Mesendoderm (in vitro differentiated cells): ENCODE measurements around the gene MESD.

Experiments used
- DNase-seq: peaks from one replicate; pipeline ENCODE4 v3.0.0; 2013
- H2AK5ac ChIP-seq: 2 replicates; pipeline ENCODE4 v1.6.1; 2013; ENCODE audit warnings: low read length, inconsistent platforms
- H2BK120ac ChIP-seq: 2 replicates; pipeline ENCODE4 v1.6.1; 2013; ENCODE audit warnings: low read depth, mild to moderate bottlenecking, low read length, moderate library complexity, mixed read lengths
- H2BK15ac ChIP-seq: replicated peaks from 2 replicates; pipeline ENCODE4 v1.6.1; 2013; ENCODE audit warnings: low read depth, mild to moderate bottlenecking, moderate library complexity
- H2BK5ac ChIP-seq: 2 replicates; pipeline ENCODE4 v1.6.1; 2013; ENCODE audit warnings: low read length, inconsistent platforms
- H3K18ac ChIP-seq: 2 replicates; pipeline ENCODE4 v1.6.1; 2013; ENCODE audit warnings: mild to moderate bottlenecking, low read length, mixed read lengths
- H3K23ac ChIP-seq: one replicate; pipeline ENCODE4 v1.6.1; 2013; ENCODE audit warnings: low read length
- H3K27ac ChIP-seq: 2 replicates; pipeline ENCODE4 v1.5.1; 2013; ENCODE audit warnings: low read depth, mild to moderate bottlenecking, inconsistent platforms, low read length, moderate library complexity
- H3K27me3 ChIP-seq: 2 replicates; pipeline ENCODE4 v1.6.1; 2013; ENCODE audit warnings: low read length, control low read depth, mild to moderate bottlenecking, inconsistent platforms; ENCODE audit not compliant: insufficient read depth, poor library complexity
- H3K36me3 ChIP-seq: 2 replicates; pipeline ENCODE4 v1.6.1; 2013; ENCODE audit warnings: low read length, inconsistent platforms; ENCODE audit not compliant: control insufficient read depth, insufficient read depth
- H3K4ac ChIP-seq: one replicate; pipeline ENCODE4 v1.6.1; 2013; ENCODE audit warnings: low read depth, mild to moderate bottlenecking, low read length, moderate library complexity
- H3K4me1 ChIP-seq: 2 replicates; pipeline ENCODE4 v1.6.1; 2013; ENCODE audit warnings: low read depth, low read length, inconsistent platforms; ENCODE audit not compliant: control insufficient read depth
- H3K4me2 ChIP-seq: 2 replicates; pipeline ENCODE4 v1.6.1; 2013; ENCODE audit warnings: low read length
- H3K4me3 ChIP-seq: 2 replicates; pipeline ENCODE4 v1.5.1; 2013; ENCODE audit warnings: mild to moderate bottlenecking, low read length
- H3K56ac ChIP-seq: one replicate; pipeline ENCODE4 v1.6.1; 2013; ENCODE audit warnings: low read length
- H3K79me1 ChIP-seq: 2 replicates; pipeline ENCODE4 v1.6.1; 2013; ENCODE audit warnings: low read length, inconsistent platforms
- H3K79me2 ChIP-seq: 2 replicates; pipeline ENCODE4 v1.6.1; 2013; ENCODE audit warnings: mild to moderate bottlenecking, low read length; ENCODE audit not compliant: control insufficient read depth, insufficient read depth
- H3K9ac ChIP-seq: 2 replicates; pipeline ENCODE4 v1.6.1; 2013; ENCODE audit warnings: low read length, inconsistent platforms
- H4K5ac ChIP-seq: one replicate; pipeline ENCODE4 v1.6.1; 2013; ENCODE audit warnings: low read length
- H4K8ac ChIP-seq: one replicate; pipeline ENCODE4 v1.6.1; 2013; ENCODE audit warnings: low read depth, mild to moderate bottlenecking, control low read depth, low read length, moderate library complexity
- WGBS: extraction: QIAGEN DNeasy Blood & Tissue Kit; methylation state at CpG from one replicate; pipeline ENCODE4 v1.1.7; 2013; ENCODE audit warnings: low lambda C conversion rate, missing lambda C conversion rate; ENCODE audit not compliant: insufficient coverage; ENCODE audit errors: extremely low coverage; 5-methylcytosine and 5-hydroxymethylcytosine counted together

Gene MESD

DNA sequence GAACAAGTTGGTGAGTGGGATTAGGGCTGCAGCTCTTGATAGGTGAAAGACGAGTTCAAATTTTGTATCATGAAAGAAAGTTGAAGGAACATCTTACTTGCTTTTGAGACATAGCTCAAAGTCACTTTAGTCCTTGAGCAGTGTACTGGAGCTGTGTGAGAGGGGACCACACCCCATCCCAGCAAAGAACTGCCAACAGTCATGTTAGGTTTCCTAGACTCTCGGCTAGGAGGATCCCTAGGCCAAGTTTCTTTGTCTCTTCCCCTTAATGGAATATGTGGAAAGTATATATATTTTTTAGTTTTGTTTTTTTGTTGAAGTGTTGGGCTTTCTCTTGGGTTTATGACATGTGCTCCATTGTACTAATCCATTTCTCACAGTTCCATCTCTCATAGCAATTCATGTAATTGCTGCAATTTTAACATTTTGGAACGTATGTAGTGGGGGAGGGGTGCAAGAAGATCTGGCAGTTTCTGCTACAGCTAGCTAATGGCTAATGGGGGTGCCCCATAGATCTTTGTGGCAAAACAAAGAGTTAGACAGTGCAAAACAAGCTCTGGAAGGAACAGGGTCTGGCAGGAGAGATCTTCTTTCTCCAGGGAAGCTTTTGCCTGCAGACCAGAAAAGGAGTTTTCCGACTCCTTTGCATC is 36.2 kb upstream of the MESD start:
- peaks cover 7% of the 10 kb centered on the region for H3K4me1 ChIP-seq
- H3K9ac ChIP-seq = no peak overlapping the region
- H2AK5ac ChIP-seq = no peak overlapping the region
- H3K23ac ChIP-seq = no peak overlapping the region
- no peaks in the 10 kb centered on the region for H3K79me1 ChIP-seq
- no peaks in the 10 kb centered on the region for H3K36me3 ChIP-seq
- H3K4ac ChIP-seq = no peak overlapping the region
- H4K5ac ChIP-seq = no peak overlapping the region
- H3K4me3 ChIP-seq = no peak overlapping the region
- no peak overlapping the region for H3K27ac ChIP-seq
- H3K27me3 ChIP-seq = no peaks in the 10 kb centered on the region
- no peak overlapping the region for H2BK5ac ChIP-seq
- H2BK120ac ChIP-seq = no peak overlapping the region
- no peak overlapping the region for H3K18ac ChIP-seq
- no peak overlapping the region for H3K4me2 ChIP-seq
- H4K8ac ChIP-seq = no peak overlapping the region
- H2BK15ac ChIP-seq = no peak overlapping the region
- no CpG with 5 or more reads among the region's 4 CpGs for WGBS
- DNase-seq = no peak
- H3K56ac ChIP-seq = no peak overlapping the region
- no peaks in the 10 kb centered on the region for H3K79me2 ChIP-seq

DNA sequence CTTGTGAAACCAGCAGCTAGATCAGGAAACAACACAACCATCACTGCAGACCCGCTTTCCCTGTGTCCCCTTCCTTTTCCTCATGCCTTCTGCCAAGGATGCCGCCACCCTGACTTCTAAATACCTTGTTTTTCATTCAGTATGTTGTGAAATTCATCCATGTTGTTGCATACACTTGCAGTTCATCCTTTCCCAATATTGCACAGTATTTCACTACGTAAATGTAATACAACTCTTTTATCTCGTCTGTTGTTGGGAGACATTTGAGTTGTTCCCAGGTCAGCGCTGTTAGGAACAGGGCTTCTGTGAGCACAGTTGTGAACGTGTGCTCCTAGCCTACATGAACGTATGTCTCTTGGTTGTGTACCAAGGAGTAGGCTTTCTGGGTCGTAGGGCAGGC is 35.3 kb upstream of the MESD start:
- Histone ChIP-seq H3K4me2 (no peak overlapping the region), H3K36me3 (no peaks in the 10 kb centered on the region), H2BK5ac (no peak overlapping the region), H3K4ac (no peak overlapping the region), H4K5ac (no peak overlapping the region), H3K79me2 (no peaks in the 10 kb centered on the region), H2BK120ac (no peak overlapping the region), H3K27ac (no peak overlapping the region), H3K27me3 (no peaks in the 10 kb centered on the region), H3K4me1 (peaks cover 7% of the 10 kb centered on the region), H3K79me1 (no peaks in the 10 kb centered on the region), H3K9ac (no peak overlapping the region), H3K23ac (no peak overlapping the region), H2BK15ac (no peak overlapping the region), H4K8ac (no peak overlapping the region), H3K56ac (no peak overlapping the region), H3K18ac (no peak overlapping the region), H3K4me3 (no peak overlapping the region), H2AK5ac (no peak overlapping the region)
- DNase-seq = no peak
- WGBS = no CpG with 5 or more reads among the region's 8 CpGs

DNA sequence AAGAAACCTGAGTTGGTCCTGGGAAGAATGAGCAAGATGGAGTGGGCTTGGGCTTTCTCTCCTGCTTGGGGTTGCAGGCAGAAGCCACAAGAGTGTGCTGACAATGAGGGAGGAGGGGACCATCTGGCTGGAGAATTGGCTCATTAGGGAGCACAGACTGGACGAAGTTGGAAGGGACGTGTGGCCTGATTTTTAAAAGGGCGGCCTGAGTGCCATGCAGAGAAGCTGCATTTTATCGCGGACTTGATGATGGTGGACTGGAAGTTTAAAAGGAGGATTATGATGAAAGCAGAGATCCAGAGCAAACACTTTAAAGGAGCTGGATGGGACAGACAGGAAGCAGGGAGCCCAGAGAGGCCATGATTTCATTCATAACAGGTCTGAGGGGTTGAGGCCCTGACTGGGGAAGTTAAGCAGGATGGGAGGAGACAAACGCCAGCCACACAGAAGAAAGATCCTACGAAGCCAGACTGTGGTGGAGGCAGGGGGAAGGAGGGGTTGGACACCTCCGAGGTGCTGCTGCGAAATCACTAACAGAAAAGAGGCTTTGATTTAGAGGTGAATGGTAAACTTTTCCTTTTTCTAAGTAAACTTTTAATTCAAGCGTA is 34.8 kb upstream of the MESD start:
- Histone ChIP-seq H2BK5ac (no peak overlapping the region), H2BK15ac (no peak overlapping the region), H3K4me3 (no peak overlapping the region), H2AK5ac (no peak overlapping the region), H3K4ac (no peak overlapping the region), H3K79me1 (no peaks in the 10 kb centered on the region), H3K79me2 (no peaks in the 10 kb centered on the region), H3K56ac (peak overlapping the region; percentile 8), H3K18ac (no peak overlapping the region), H2BK120ac (no peak overlapping the region), H3K4me2 (no peak overlapping the region), H4K8ac (no peak overlapping the region), H4K5ac (no peak overlapping the region), H3K27me3 (no peaks in the 10 kb centered on the region), H3K36me3 (no peaks in the 10 kb centered on the region), H3K27ac (no peak overlapping the region), H3K9ac (no peak overlapping the region), H3K23ac (no peak overlapping the region), H3K4me1 (peaks cover 7% of the 10 kb centered on the region)
- WGBS = no CpG with 5 or more reads among the region's 10 CpGs
- peak; percentile 19 for DNase-seq

DNA sequence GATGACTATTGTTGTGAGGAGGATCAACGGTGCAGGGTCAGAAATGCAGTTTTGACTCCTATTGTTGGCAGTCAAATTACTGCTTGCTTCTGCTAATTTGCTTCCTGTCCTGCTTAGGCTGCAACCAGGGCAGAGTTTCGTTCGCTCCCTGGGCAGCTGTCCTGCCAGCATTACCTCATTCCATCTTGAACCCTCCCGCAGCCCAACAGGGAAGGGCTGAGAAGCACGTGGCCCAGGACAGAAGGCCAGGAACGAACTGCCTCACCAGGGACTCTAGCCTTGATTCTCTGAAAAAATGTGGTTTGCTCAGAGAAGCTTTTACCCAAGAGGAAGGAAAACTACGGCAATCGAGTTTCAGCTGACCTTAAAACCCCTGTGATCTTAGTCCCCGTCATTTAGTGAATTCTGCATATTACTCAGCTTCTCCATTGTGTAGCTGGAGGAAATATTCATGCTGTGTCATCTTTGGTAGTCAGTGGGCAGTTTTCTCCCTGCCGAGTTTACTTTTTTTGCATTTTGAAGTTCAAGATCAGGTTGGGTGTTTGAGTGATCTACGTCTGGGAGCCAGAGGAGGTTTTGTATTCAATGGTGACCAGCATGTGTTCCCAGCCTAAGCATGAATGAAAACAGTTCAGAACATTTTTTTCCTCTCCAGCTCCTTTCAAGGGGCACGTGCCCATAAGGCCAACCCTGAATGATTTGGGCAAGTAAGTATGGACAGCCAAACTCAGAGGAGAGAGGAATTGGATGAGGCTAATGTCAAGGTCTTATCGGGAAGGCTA is 34.1 kb upstream of the MESD start:
- no peaks in the 10 kb centered on the region for H3K27me3 ChIP-seq
- H3K23ac ChIP-seq = no peak overlapping the region
- H2BK15ac ChIP-seq = no peak overlapping the region
- peak overlapping the region; percentile 59 for H3K56ac ChIP-seq
- H3K27ac ChIP-seq = peak overlapping the region; percentile 46
- no peak overlapping the region for H3K4me3 ChIP-seq
- WGBS = no CpG with 5 or more reads among the region's 13 CpGs
- no peak overlapping the region for H4K8ac ChIP-seq
- no peak overlapping the region for H2AK5ac ChIP-seq
- H3K4ac ChIP-seq = no peak overlapping the region
- no peak overlapping the region for H3K4me2 ChIP-seq
- no peak overlapping the region for H2BK120ac ChIP-seq
- H3K79me2 ChIP-seq = no peaks in the 10 kb centered on the region
- H3K4me1 ChIP-seq = peaks cover 7% of the 10 kb centered on the region
- H3K9ac ChIP-seq = peak overlapping the region; percentile 37
- H3K79me1 ChIP-seq = no peaks in the 10 kb centered on the region
- H3K18ac ChIP-seq = no peak overlapping the region
- no peak overlapping the region for H4K5ac ChIP-seq
- peak; percentile 24 for DNase-seq
- H2BK5ac ChIP-seq = no peak overlapping the region
- H3K36me3 ChIP-seq = no peaks in the 10 kb centered on the region

- Histone ChIP-seq H3K4ac (no peak overlapping the region), H3K9ac (no peak overlapping the region), H2AK5ac (no peak overlapping the region), H3K4me1 (peaks cover 7% of the 10 kb centered on the region), H3K27me3 (no peaks in the 10 kb centered on the region), H3K4me3 (no peak overlapping the region), H3K18ac (no peak overlapping the region), H3K56ac (no peak overlapping the region), H3K4me2 (no peak overlapping the region), H4K8ac (no peak overlapping the region), H2BK15ac (no peak overlapping the region), H3K36me3 (no peaks in the 10 kb centered on the region), H2BK5ac (no peak overlapping the region), H4K5ac (no peak overlapping the region), H3K23ac (no peak overlapping the region), H3K79me1 (no peaks in the 10 kb centered on the region), H3K79me2 (no peaks in the 10 kb centered on the region), H3K27ac (no peak overlapping the region), H2BK120ac (no peak overlapping the region)
- no CpG with 5 or more reads among the region's 7 CpGs for WGBS
- no peak for DNase-seq
Observed at GRCh38 chr15:81021321-81021720, 31.7 kb upstream of the MESD start.
